WTC11 (cell line): ENCODE measurements around the gene CD247. TPM values are rescaled to one million over a fixed set of nuclear protein-coding genes. Genes with fewer than 3 reads are reported as not detected.

Source experiments
- ATAC-seq: fragments of 200-7000 bp; cut with Tn5 transposase; 2 replicates; pipeline ENCODE4 v1.10.0; 2021; ENCODE audit warnings: mild to moderate bottlenecking, moderate library complexity
- CTCF ChIA-PET: fragments of 300-600 bp; sonication (Branson Sonifier 250); formaldehyde crosslinking; loops from one replicate; lab custom pipeline; 2021; ENCODE audit warnings: antibody characterized with exemption; lab: Charles Lee
- POLR2A ChIA-PET: fragments of 350-600 bp; sonication (Branson Sonifier 250); formaldehyde crosslinking; loops from one replicate; lab custom pipeline; 2021; ENCODE audit warnings: antibody characterized with exemption; lab: Charles Lee
- DNase-seq: peaks from one replicate; pipeline ENCODE4 v3.0.0; 2021; ENCODE audit warnings: low spot score
- H3K27ac Mint-ChIP-seq: 2 replicates; pipeline ENCODE4 v1.8.0; 2021; ENCODE audit warnings: mixed read lengths
- H3K27me3 Mint-ChIP-seq: 2 replicates; pipeline ENCODE4 v1.8.0; 2021; ENCODE audit warnings: low read depth, mild to moderate bottlenecking, moderate library complexity, mixed read lengths
- H3K36me3 Mint-ChIP-seq: 2 replicates; pipeline ENCODE4 v1.8.0; 2021; ENCODE audit warnings: mixed read lengths
- H3K4me1 Mint-ChIP-seq: 2 replicates; pipeline ENCODE4 v1.8.0; 2022; ENCODE audit warnings: mixed read lengths
- H3K4me3 Mint-ChIP-seq: 2 replicates; pipeline ENCODE4 v1.8.0; 2021; ENCODE audit warnings: mild to moderate bottlenecking, moderate library complexity, mixed read lengths
- H3K9me3 Mint-ChIP-seq: 2 replicates; pipeline ENCODE4 v1.8.0; 2021; ENCODE audit warnings: mixed read lengths
- ATF1 ChIP-seq: sonication (generic); formaldehyde crosslinking; IDR thresholded peaks from 2 replicates; pipeline ENCODE4 v1.8.1; 2023; ENCODE audit warnings: mild to moderate bottlenecking, moderate library complexity, missing genetic modification reagents
- CREM ChIP-seq: sonication (generic); formaldehyde crosslinking; IDR thresholded peaks from 2 replicates; pipeline ENCODE4 v1.8.1; 2022; ENCODE audit warnings: mild to moderate bottlenecking, missing genetic modification reagents, moderate library complexity
- HMGA2 ChIP-seq: fragments of 250-450 bp; sonication (Bioruptor Pico); IDR thresholded peaks from 2 replicates; pipeline ENCODE4 v1.4.0; 2021; ENCODE audit warnings: mild to moderate bottlenecking, moderate library complexity
- NFE2L1 ChIP-seq: sonication (generic); formaldehyde crosslinking; IDR thresholded peaks from 2 replicates; pipeline ENCODE4 v1.8.1; 2023; ENCODE audit warnings: missing genetic modification reagents
- NR1H2 ChIP-seq: sonication (generic); formaldehyde crosslinking; IDR thresholded peaks from 2 replicates; pipeline ENCODE4 v1.9.0; 2021; ENCODE audit warnings: mild to moderate bottlenecking, moderate library complexity, missing genetic modification reagents
- RORB ChIP-seq: fragments of 250-450 bp; sonication (Bioruptor Pico); IDR thresholded peaks from 2 replicates; pipeline ENCODE4 v1.9.0; 2021; ENCODE audit warnings: mild to moderate bottlenecking
- SOX15 ChIP-seq: fragments of 250-450 bp; sonication (Bioruptor Pico); IDR thresholded peaks from 2 replicates; pipeline ENCODE4 v1.9.0; 2021; ENCODE audit warnings: mild to moderate bottlenecking
- SP1 ChIP-seq: sonication (generic); formaldehyde crosslinking; conservative IDR thresholded peaks from 2 replicates; pipeline ENCODE4 v1.8.1; 2022; ENCODE audit warnings: missing genetic modification reagents
- ZNF396 ChIP-seq: fragments of 250-450 bp; sonication (Bioruptor Pico); IDR thresholded peaks from 2 replicates; pipeline ENCODE4 v1.8.0; 2021; ENCODE audit warnings: mild to moderate bottlenecking, moderate library complexity, borderline replicate concordance
- ZNF416 ChIP-seq: fragments of 250-450 bp; sonication (Bioruptor Pico); IDR thresholded peaks from 2 replicates; pipeline ENCODE4 v1.9.0; 2021; ENCODE audit warnings: mild to moderate bottlenecking, inconsistent platforms
- total RNA-seq: library from RNA; stranded (reverse); gene quantifications from 3 replicates; pipeline ENCODE4 v1.2.3, GENCODE V29; 2021
- TF ChIP-seq, protein P1 (sequence below): sonication (generic); formaldehyde crosslinking; IDR thresholded peaks from 2 replicates; pipeline ENCODE4 v1.8.1; 2023; ENCODE audit warnings: mild to moderate bottlenecking, missing genetic modification reagents
- TF ChIP-seq, protein P2 (sequence below): sonication (generic); formaldehyde crosslinking; conservative IDR thresholded peaks from 2 replicates; pipeline ENCODE4 v1.8.1; 2022; ENCODE audit warnings: mild to moderate bottlenecking, missing genetic modification reagents
- TF ChIP-seq, protein P3 (sequence below): sonication (generic); formaldehyde crosslinking; IDR thresholded peaks from 2 replicates; pipeline ENCODE4 v1.8.0; 2023; ENCODE audit warnings: mild to moderate bottlenecking, missing genetic modification reagents
- TF ChIP-seq, protein P4 (sequence below): fragments of 250-450 bp; sonication (Bioruptor Pico); IDR thresholded peaks from 2 replicates; pipeline ENCODE4 v1.8.0; 2021; ENCODE audit warnings: mild to moderate bottlenecking
- TF ChIP-seq, protein P5 (sequence below): fragments of 250-450 bp; sonication (Bioruptor Pico); IDR thresholded peaks from 2 replicates; pipeline ENCODE4 v1.9.0; 2021; ENCODE audit warnings: mild to moderate bottlenecking, borderline replicate concordance
- TF ChIP-seq, protein P6 (sequence below): sonication (generic); formaldehyde crosslinking; IDR thresholded peaks from 2 replicates; pipeline ENCODE4 v1.8.0; 2022; ENCODE audit warnings: mild to moderate bottlenecking, missing genetic modification reagents
- TF ChIP-seq, protein P7 (sequence below): sonication (generic); formaldehyde crosslinking; IDR thresholded peaks from 2 replicates; pipeline ENCODE4 v1.8.1; 2022; ENCODE audit warnings: mild to moderate bottlenecking, moderate library complexity, missing genetic modification reagents
- TF ChIP-seq, protein P8 (sequence below): sonication (generic); formaldehyde crosslinking; IDR thresholded peaks from 2 replicates; pipeline ENCODE4 v1.8.1; 2022; ENCODE audit warnings: low read depth, missing genetic modification reagents, borderline replicate concordance

The CD247 gene
- total RNA-seq, 1 experiment from 2014 or later: 1.8 TPM

DNA sequence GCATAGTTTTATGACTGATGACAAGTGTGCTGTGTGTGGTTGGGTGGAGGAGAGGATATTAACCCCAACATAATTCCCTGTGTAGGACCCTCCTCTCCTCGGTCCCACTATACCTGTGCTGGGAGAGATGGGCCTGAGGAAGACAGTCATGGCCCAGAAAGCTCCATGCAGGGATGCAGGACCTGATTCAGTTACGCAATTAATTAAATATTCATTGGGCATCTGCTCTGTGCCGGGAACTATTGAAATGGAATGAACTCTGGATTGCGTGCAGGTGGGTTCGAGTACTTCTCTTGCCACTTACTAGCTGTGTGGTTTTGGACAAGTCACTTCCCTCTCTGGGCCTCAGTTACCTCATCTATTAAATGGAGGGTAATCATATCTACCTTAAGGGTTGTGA lies 74.6 kb downstream of the CD247 start (continued):
- TF ChIP-seq, protein P1, sequence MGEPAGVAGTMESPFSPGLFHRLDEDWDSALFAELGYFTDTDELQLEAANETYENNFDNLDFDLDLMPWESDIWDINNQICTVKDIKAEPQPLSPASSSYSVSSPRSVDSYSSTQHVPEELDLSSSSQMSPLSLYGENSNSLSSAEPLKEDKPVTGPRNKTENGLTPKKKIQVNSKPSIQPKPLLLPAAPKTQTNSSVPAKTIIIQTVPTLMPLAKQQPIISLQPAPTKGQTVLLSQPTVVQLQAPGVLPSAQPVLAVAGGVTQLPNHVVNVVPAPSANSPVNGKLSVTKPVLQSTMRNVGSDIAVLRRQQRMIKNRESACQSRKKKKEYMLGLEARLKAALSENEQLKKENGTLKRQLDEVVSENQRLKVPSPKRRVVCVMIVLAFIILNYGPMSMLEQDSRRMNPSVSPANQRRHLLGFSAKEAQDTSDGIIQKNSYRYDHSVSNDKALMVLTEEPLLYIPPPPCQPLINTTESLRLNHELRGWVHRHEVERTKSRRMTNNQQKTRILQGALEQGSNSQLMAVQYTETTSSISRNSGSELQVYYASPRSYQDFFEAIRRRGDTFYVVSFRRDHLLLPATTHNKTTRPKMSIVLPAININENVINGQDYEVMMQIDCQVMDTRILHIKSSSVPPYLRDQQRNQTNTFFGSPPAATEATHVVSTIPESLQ (CRISPR knock-in tag): no peak
- TF ChIP-seq RORB (CRISPR knock-in tag) (no peak), HMGA2 (CRISPR knock-in tag) (no peak), ZNF396 (CRISPR knock-in tag) (no peak), CREM (no peak), ZNF416 (CRISPR knock-in tag) (no peak), SOX15 (CRISPR knock-in tag) (no peak), NFE2L1 (CRISPR knock-in tag) (no peak)
- TF ChIP-seq, protein P2, sequence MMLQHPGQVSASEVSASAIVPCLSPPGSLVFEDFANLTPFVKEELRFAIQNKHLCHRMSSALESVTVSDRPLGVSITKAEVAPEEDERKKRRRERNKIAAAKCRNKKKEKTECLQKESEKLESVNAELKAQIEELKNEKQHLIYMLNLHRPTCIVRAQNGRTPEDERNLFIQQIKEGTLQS (CRISPR knock-in tag): no peak
- TF ChIP-seq, protein P3, sequence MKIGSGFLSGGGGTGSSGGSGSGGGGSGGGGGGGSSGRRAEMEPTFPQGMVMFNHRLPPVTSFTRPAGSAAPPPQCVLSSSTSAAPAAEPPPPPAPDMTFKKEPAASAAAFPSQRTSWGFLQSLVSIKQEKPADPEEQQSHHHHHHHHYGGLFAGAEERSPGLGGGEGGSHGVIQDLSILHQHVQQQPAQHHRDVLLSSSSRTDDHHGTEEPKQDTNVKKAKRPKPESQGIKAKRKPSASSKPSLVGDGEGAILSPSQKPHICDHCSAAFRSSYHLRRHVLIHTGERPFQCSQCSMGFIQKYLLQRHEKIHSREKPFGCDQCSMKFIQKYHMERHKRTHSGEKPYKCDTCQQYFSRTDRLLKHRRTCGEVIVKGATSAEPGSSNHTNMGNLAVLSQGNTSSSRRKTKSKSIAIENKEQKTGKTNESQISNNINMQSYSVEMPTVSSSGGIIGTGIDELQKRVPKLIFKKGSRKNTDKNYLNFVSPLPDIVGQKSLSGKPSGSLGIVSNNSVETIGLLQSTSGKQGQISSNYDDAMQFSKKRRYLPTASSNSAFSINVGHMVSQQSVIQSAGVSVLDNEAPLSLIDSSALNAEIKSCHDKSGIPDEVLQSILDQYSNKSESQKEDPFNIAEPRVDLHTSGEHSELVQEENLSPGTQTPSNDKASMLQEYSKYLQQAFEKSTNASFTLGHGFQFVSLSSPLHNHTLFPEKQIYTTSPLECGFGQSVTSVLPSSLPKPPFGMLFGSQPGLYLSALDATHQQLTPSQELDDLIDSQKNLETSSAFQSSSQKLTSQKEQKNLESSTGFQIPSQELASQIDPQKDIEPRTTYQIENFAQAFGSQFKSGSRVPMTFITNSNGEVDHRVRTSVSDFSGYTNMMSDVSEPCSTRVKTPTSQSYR (CRISPR knock-in tag): no peak
- TF ChIP-seq, protein P4, sequence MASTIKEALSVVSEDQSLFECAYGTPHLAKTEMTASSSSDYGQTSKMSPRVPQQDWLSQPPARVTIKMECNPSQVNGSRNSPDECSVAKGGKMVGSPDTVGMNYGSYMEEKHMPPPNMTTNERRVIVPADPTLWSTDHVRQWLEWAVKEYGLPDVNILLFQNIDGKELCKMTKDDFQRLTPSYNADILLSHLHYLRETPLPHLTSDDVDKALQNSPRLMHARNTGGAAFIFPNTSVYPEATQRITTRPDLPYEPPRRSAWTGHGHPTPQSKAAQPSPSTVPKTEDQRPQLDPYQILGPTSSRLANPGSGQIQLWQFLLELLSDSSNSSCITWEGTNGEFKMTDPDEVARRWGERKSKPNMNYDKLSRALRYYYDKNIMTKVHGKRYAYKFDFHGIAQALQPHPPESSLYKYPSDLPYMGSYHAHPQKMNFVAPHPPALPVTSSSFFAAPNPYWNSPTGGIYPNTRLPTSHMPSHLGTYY (CRISPR knock-in tag): no peak

DNA sequence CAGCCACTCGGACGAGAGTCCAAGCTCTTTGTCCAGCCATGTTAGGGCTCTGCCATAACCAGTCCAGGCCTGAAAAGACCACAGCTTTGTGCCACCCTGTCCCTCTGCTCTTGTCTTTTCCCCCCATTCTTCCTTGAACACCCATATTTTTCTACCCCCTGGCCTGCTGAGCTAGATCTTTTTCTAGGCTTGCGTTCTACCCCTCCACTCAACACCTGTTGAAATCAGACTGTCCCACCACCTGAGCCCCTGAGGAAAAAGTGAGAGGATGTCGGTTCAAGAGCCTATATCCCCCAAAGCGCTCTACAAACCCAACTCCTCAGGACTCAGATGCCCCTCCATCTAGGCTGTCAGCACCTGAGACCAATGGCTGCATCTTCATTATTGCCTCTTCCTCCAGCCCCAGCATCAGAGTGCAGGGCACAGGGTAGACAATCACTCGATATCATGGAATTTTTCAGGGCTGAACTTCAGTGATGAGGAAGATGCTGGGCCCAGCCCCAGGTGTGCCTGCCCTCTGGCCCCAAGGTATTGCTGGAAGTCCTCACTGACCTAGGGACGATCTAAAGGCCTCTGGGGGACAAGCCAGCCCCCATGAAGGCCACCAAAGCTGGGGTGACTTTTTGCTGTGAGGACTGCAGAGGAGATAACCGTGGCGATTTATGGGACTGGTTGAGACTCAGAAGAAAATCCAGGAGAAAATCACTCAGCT lies 75.3 kb downstream of the CD247 start:
- peaks cover 24% of the 10 kb centered on the region for H3K4me1 Mint-ChIP-seq
- no peak overlapping the region for H3K4me3 Mint-ChIP-seq
- POLR2A ChIA-PET: no interaction called here
- H3K36me3 Mint-ChIP-seq: no peaks in the 10 kb centered on the region
- H3K9me3 Mint-ChIP-seq: no peaks in the 10 kb centered on the region
- CTCF ChIA-PET: interaction anchor here (1.0 to 3.7 kb wide), 6 partner anchors 11 to 97 kb away, joined by 3 to 21 read pairs (median 4); no protein-coding TSS in a partner anchor
- ATAC-seq (no peak), DNase-seq (no peak)
- H3K27me3 Mint-ChIP-seq: peaks cover 39% of the 10 kb centered on the region
- H3K27ac Mint-ChIP-seq: no peak overlapping the region
- TF ChIP-seq NR1H2 (CRISPR knock-in tag): no peak
- TF ChIP-seq, protein P5, sequence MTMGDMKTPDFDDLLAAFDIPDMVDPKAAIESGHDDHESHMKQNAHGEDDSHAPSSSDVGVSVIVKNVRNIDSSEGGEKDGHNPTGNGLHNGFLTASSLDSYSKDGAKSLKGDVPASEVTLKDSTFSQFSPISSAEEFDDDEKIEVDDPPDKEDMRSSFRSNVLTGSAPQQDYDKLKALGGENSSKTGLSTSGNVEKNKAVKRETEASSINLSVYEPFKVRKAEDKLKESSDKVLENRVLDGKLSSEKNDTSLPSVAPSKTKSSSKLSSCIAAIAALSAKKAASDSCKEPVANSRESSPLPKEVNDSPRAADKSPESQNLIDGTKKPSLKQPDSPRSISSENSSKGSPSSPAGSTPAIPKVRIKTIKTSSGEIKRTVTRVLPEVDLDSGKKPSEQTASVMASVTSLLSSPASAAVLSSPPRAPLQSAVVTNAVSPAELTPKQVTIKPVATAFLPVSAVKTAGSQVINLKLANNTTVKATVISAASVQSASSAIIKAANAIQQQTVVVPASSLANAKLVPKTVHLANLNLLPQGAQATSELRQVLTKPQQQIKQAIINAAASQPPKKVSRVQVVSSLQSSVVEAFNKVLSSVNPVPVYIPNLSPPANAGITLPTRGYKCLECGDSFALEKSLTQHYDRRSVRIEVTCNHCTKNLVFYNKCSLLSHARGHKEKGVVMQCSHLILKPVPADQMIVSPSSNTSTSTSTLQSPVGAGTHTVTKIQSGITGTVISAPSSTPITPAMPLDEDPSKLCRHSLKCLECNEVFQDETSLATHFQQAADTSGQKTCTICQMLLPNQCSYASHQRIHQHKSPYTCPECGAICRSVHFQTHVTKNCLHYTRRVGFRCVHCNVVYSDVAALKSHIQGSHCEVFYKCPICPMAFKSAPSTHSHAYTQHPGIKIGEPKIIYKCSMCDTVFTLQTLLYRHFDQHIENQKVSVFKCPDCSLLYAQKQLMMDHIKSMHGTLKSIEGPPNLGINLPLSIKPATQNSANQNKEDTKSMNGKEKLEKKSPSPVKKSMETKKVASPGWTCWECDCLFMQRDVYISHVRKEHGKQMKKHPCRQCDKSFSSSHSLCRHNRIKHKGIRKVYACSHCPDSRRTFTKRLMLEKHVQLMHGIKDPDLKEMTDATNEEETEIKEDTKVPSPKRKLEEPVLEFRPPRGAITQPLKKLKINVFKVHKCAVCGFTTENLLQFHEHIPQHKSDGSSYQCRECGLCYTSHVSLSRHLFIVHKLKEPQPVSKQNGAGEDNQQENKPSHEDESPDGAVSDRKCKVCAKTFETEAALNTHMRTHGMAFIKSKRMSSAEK (CRISPR knock-in tag): no peak
- TF ChIP-seq, protein P6, sequence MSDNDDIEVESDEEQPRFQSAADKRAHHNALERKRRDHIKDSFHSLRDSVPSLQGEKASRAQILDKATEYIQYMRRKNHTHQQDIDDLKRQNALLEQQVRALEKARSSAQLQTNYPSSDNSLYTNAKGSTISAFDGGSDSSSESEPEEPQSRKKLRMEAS: no peak
- TF ChIP-seq, protein P7, sequence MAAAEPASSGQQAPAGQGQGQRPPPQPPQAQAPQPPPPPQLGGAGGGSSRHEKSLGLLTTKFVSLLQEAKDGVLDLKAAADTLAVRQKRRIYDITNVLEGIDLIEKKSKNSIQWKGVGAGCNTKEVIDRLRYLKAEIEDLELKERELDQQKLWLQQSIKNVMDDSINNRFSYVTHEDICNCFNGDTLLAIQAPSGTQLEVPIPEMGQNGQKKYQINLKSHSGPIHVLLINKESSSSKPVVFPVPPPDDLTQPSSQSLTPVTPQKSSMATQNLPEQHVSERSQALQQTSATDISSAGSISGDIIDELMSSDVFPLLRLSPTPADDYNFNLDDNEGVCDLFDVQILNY (CRISPR knock-in tag): no peak
- TF ChIP-seq, protein P4 (CRISPR knock-in tag): no peak
- TF ChIP-seq, protein P8, sequence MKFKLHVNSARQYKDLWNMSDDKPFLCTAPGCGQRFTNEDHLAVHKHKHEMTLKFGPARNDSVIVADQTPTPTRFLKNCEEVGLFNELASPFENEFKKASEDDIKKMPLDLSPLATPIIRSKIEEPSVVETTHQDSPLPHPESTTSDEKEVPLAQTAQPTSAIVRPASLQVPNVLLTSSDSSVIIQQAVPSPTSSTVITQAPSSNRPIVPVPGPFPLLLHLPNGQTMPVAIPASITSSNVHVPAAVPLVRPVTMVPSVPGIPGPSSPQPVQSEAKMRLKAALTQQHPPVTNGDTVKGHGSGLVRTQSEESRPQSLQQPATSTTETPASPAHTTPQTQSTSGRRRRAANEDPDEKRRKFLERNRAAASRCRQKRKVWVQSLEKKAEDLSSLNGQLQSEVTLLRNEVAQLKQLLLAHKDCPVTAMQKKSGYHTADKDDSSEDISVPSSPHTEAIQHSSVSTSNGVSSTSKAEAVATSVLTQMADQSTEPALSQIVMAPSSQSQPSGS (CRISPR knock-in tag): no peak
- no peak for TF ChIP-seq ATF1
- no peak for TF ChIP-seq SP1 (CRISPR knock-in tag)
